UCSD-AML1 (cell line): Measurements from ENCODE around the gene BRI3BP.

Experiments used
- DNase-seq: peaks from one replicate; lab custom pipeline; 2025; ENCODE audit not compliant: unreplicated experiment; lab: John Stamatoyannopoulos, UW

BRI3BP gene

DNA sequence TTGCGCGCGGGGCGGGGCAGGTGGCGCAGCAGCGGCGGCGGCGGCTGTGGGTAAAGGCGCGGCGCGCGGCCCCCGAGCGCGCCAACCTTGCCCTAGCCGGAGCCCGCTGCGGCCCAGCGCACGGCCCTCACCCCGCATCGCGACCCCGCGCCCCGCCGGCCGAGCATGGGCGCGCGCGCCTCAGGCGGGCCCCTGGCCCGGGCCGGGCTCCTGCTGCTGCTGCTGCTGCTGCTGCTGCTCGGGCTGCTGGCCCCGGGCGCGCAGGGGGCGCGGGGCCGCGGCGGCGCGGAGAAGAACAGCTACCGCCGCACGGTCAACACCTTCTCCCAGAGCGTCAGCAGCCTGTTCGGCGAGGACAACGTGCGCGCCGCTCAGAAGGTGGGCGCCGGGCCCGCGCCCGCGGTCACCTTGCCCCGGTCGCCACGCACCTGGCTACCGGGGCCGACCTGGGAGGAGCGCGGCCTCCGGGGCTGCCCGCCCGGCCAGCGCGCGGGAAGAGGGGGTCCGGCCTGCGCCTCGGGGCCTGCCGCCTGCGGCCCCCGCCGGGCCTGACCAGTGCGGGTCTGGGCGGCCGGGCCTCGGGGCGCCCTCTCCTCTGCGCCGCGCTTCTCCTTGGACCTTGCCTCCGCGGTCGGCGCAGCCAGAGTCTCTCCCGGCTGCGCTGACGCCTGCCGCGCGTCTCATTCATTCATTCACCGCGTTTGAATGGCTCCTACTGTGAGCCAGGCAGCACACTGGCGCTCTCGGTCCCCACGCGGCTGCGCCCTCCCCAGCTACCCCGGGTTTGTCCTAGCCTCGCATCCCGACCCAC is at the start of gene BRI3BP:
Gene BRI3BP, plus strand, starts transcription at position 20 of the 811 bp plus-strand sequence. Its CDS starts 146 bp downstream, at position 166.
- peak; percentile 66 for DNase-seq

DNA sequence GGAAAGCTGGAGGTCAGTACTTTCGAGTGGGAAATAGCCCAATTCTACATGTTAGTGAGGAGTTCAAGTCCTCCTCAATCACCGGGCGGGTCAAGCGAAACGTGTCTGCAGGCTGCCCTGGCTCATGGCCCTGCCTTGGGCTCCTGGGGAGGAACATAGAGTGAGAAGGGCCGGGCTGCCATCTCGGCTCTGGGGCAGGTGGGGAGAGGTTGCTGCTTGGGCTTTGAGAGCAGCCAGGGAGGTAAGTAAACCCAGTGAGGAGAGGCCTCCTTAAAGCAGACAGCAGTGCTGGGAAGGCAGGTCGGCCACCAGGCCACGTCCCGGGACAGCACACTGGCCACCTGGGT is 47.0 kb upstream of the BRI3BP start:
- DNase-seq: no peak

DNA sequence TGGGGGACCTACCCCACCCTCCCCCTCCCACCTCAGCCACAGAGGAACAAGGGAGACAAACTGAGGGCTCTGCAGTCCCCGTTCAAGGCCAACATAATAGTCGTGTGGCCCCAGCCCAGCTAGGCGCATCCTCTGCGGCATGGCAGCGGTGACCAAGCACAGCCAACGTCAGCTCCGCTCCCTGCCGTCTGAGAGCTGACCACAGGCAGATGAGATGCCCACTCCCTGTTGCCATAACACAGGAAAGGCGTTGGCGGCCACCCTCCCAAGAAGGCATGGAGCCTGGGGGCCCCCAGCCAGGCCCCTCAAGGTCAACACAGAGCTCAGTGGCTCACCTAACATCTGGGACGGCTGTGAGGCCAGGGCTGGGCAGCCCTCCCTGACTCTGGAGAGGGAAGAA is 46.4 kb upstream of the BRI3BP start:
- no peak for DNase-seq

DNA sequence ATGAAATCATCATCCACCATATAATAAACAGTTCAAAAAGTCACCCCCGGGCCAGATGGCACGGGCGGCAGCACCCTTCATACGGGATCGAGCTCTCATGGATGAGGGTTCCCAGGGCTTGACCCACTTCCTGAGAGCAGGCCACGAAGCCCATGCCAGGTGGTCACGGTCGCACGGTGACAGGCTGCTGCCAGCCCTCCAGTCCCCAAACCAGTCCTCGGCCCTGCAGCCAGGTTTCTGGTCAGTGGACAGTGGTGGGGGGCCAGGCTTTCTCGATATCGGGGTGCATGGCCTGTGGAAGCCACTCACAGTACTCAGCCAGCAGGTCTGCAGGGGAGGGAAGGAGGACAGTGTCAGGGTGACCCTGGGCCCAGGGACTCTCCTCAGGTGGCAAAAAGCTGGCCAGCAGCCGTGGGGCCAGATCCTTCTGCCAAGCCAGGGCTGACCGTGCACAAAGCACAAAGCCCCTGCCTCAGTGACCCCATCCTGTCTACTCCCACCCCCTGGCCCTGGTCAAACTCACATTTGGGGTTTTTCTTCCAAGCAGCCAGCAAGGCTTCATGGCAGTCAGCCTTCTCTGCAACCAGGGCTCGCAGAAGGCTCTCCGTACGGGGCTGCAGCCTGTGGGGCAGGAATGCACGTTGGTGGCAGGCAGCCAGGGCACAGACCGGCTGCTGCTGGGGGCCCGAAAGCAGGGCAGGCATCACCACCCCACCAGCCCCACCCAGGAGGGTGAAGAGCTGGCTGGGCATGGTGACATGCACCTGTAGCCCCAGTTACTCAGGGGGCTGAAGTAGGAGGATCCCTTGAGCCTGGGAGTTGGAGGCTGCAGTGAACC is 45.7 kb upstream of the BRI3BP start:
- no peak for DNase-seq

DNA sequence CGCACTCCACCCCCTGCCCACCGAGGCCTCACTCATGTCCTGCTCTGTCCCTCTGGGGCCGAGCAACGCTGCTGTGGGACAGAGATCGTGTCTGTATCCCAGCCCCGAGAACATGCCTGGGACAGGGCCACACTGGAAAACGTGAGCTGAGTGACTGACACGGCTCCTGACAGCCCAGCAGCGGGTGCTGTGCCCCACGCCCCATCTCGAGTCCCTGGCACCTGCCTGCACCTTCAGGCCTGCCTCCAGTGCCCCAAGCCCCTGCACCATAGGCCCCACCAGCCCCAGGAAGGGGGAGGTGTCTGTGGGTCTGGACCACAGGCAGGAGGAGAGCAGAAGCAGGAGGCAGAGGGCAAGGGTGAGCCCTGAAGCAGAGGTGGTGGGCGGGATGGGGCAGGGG is 44.4 kb upstream of the BRI3BP start:
- no peak for DNase-seq

- DNase-seq: no peak
Measured at GRCh38 chr12:124949779-124950728, 43.4 kb upstream of the BRI3BP start.

- DNase-seq: no peak
Measured at GRCh38 chr12:124952295-124952694, 41.1 kb upstream of the BRI3BP start.

DNA sequence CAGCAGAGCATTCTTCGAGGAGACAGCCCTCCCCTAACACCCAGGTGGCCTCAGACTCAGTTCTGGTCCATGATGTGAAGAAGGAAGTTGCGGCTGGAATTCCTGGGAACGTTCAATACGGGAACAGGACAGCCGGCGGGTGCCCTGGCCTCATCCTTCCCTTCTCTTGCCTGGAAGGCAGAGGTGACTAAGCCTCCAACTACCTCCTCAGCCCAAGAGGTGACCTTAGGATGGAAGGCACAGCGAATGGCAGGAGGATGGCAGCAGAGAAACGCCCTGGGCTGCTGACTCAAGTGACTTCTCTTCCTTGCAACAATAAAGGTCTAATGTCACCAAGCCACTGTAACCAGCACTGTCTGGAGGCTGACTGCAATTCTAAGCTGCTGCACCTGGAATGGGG is 40.6 kb upstream of the BRI3BP start:
- no peak for DNase-seq

DNA sequence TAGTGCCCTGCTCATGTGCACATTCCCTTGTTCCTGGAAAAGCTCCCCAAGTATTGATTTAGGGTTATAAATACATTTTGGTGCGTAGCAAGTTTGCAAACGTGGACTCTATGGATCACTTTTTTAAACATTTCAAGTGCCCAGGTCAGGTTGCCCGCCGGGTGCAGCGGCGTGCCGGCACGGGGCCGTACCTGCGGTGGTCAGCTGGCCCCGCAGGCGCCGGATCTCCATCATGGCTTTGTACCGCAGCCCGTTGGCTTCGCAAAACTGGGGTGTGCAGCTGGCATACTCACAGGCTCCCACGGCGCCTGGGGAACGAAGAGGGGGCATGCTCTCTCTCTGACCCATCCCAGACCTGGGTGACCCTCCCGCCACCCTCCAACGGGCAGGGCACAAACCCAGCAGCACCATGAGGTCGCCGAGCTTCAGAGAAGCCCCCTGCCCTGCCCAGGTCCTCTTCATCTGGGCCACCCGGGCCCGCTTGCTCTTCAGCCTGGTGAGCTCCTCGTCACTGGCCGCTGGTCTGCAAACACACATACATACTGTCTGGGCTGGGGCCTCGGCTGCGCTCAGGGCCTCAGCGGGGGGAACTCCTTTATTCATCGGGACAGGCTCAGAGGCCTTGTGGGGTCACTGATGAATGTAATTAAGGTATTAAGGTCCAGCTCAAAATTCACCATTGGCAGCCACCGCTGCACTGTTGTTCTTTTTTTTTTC is 39.6 kb upstream of the BRI3BP start:
- DNase-seq: no peak

- no peak for DNase-seq
Measured at GRCh38 chr12:124954771-124955170, 38.7 kb upstream of the BRI3BP start.

GRCh38 chr12:124956571-124956970 is 36.9 kb upstream of the BRI3BP start:
- DNase-seq: no peak

GRCh38 chr12:124961055-124961454 is 32.4 kb upstream of the BRI3BP start:
- DNase-seq: no peak

DNA sequence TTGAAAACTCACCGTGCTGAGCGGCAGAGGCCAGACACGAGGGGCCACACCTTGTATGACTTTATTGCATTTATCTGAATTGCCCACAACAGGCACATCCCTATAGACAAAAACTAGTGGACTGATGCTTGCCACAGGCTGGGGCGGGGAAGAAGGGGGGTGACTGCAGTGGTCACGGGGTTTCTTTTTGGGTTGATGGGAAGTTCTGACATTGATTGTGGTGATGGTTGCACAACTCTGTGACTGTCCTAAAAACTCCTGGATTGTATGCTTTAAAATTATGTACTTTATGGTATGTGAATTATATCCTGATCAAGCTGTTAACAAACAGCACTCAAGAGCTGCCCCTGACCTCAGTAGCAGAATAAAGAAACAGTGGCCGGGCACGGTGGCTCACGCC is 30.2 kb upstream of the BRI3BP start:
- DNase-seq: no peak

GRCh38 chr12:124964251-124964650 is 29.2 kb upstream of the BRI3BP start:
- DNase-seq: no peak

- DNase-seq: no peak
Measured at GRCh38 chr12:124964836-124965462, 28.5 kb upstream of the BRI3BP start.

- no peak for DNase-seq
Measured at GRCh38 chr12:124967016-124967739, 26.3 kb upstream of the BRI3BP start.

DNA sequence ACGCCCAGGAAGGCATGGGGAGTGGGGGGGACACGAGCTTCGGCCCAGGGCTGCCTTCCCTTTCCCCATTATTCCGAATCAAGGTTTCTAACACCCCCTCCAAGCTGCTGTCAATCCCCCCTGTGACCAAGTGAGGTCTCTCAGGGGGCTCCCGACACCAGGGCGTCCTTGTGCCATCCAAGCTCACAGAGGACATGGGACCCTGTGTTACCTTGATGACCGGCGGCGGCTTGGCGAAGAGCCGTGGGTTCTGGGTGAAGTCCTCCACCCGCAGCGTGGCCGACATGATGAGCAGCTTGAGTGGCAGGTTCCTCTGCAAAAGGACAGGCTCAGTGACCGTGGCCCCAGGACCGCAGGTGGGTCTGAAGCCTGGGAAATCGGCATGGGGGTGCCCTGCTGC is 24.8 kb upstream of the BRI3BP start:
- DNase-seq: no peak

- DNase-seq: no peak
Measured at GRCh38 chr12:124970647-124971402, 22.6 kb upstream of the BRI3BP start.

GRCh38 chr12:124971603-124972002 is 21.8 kb upstream of the BRI3BP start:
- no peak for DNase-seq
